Transverse colon (tissue), 4 donors: ENCODE data around the gene MYH13. TPM values are rescaled to one million over a fixed set of nuclear protein-coding genes. Genes with fewer than 3 reads are reported as not detected.

Experiments
- DNase-seq: peaks from one replicate; pipeline ENCODE4 v3.0.0-alpha.2; 2019
- H3K27ac ChIP-seq, 4 donors: fragments of 200-600 bp; sonication (generic); 2 replicates each; pipeline ENCODE4 v1.5.1; 2016 to 2018; ENCODE audit warnings: inconsistent platforms in 4 of 4
- H3K27me3 ChIP-seq: fragments of 200-600 bp; sonication (generic); 2 replicates; pipeline ENCODE4 v1.5.1; 2017; ENCODE audit warnings: inconsistent platforms
- H3K36me3 ChIP-seq, 4 donors: fragments of 200-600 bp; sonication (generic); 2 replicates each; pipeline ENCODE4 v1.5.1; 2017 to 2019; ENCODE audit warnings: inconsistent platforms in 4 of 4
- H3K4me1 ChIP-seq, 4 donors: fragments of 200-600 bp; sonication (generic); 2 replicates each; pipeline ENCODE4 v1.5.1; 2017 to 2020; ENCODE audit warnings: inconsistent platforms in 4 of 4
- H3K4me3 ChIP-seq, 4 donors: fragments of 200-600 bp; sonication (generic); 1 replicate in 1 of 4; 2 replicates in 3 of 4; pipeline versions ENCODE4 v1.5.1 to v1.6.1; 2017 to 2019; ENCODE audit warnings: inconsistent platforms in 4 of 4
- H3K9me3 ChIP-seq, 2 donors: fragments of 200-600 bp; sonication (generic); 2 replicates each; pipeline ENCODE4 v1.5.1; 2017 to 2019; ENCODE audit warnings: inconsistent platforms in 2 of 2
- EP300 ChIP-seq: sonication (generic); formaldehyde crosslinking; IDR thresholded peaks from one replicate; pipeline ENCODE4 v1.6.1; 2017; ENCODE audit warnings: antibody characterized with exemption, low read depth
- POLR2A ChIP-seq: fragments of 450-650 bp; IDR thresholded peaks from one replicate; pipeline ENCODE4 v1.6.1; 2016; ENCODE audit warnings: antibody characterized with exemption, mild to moderate bottlenecking, moderate library complexity
- POLR2AphosphoS5 ChIP-seq, 3 donors: sonication (generic); formaldehyde crosslinking; IDR thresholded peaks; one replicate each; pipeline ENCODE4 v1.6.1; 2016; ENCODE audit warnings: antibody characterized with exemption in 3 of 3
- WGBS, 2 donors: methylation state at CpG; one replicate each; pipeline ENCODE4 v1.1.5; 2018; ENCODE audit warnings: low coverage in 1 of 2; 5-methylcytosine and 5-hydroxymethylcytosine counted together
- in situ Hi-C, 4 donors: fragments of 200-750 bp; cut with MboI; loops; one replicate each; pipeline versions ENCODE4 v1.15.0 to v1.15.1; 2017; ENCODE audit warnings: low sequenced_read_pairs in 3 of 4, low pct_ligation_motif_present in 1 of 4, low pct_unique_long_range_greater_than_20kb in 1 of 4
- intact Hi-C: fragments of 100-400 bp; cut with DNase I; formaldehyde crosslinking; loops from one replicate; pipeline ENCODE4 v1.15.1; 2023; ENCODE audit warnings: low total_unique reads
- total RNA-seq, 4 donors: library from RNA; depleted of rRNA; stranded (reverse); fragments of >200 nt; gene quantifications; one replicate each; pipeline ENCODE4 v1.1.0, GENCODE V29; 2016
- TF ChIP-seq, protein P1 (sequence below), 5 experiments: fragments of 200-600 bp in 3 of 5; fragments of 450-650 bp in 2 of 5; sonication (generic) in 3 of 5; IDR thresholded peaks; 1 replicate in 2 of 5; 2 replicates in 3 of 5; pipeline ENCODE4 v1.5.1; 2016 to 2017; ENCODE audit warnings: antibody characterized with exemption in 5 of 5, inconsistent platforms in 3 of 5, mild to moderate bottlenecking in 2 of 5, moderate library complexity in 1 of 5

The MYH13 gene
- total RNA-seq, 4 donors from 2014 or later = 0.14 to 2.6 (median 0.16) TPM; not detected in 1

DNA sequence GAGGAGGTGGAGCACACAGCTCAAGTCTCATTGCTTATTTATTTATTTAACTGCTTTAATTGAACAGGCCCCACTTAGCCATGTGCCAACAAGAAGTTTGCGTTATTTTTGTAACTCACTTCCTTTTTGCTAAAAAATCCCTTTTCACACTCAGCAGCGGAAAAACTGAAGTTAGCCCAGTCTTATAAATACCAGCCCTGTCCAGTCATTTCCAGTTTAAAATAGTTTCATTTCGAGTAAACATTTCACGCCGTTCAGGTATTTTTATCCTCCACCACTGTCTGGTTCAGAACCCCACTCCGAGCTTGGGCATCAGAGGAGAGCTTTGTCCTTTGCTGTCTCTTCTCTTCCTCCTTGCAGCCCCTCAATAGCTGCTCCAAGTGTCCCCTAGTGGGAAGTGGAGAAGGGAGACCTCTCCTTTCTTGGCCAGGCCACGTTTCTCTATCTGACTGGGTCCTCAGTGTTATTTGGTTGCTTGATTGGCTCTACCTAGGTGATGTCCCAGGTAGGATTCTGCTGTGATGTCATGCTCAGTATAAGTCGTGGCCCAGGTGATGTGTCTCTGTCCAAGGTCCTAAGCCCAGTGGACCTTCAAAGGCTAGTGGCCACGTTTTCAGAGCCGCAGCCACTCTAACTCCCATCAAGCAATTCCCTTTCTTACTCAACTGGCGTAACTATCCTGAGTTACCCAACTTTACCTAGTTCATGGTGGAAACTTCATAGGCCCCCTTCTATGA is 121.4 kb downstream of the MYH13 start:
- H3K36me3 ChIP-seq = no peaks in the 10 kb centered on the region
- H3K4me1 ChIP-seq = no peaks in the 10 kb centered on the region
- H3K27ac ChIP-seq = no peak overlapping the region
- no peak overlapping the region for H3K4me3 ChIP-seq
- in situ Hi-C loops (no loop called here), intact Hi-C loops (loop anchor here (10.0 kb wide), 1 partner anchor 1703 kb away; no protein-coding TSS in a partner anchor)
- DNase-seq = no peak
- 40 to 63% methylated on average over 8 to 11 of the region's 11 CpGs for WGBS, 2 donors
- H3K9me3 ChIP-seq = no peaks in the 10 kb centered on the region
- H3K27me3 ChIP-seq = no peaks in the 10 kb centered on the region
- no peak for TF ChIP-seq EP300
- no peak for TF ChIP-seq POLR2AphosphoS5 (IDR thresholded peaks at IDR 0.05)
- TF ChIP-seq, protein P1, sequence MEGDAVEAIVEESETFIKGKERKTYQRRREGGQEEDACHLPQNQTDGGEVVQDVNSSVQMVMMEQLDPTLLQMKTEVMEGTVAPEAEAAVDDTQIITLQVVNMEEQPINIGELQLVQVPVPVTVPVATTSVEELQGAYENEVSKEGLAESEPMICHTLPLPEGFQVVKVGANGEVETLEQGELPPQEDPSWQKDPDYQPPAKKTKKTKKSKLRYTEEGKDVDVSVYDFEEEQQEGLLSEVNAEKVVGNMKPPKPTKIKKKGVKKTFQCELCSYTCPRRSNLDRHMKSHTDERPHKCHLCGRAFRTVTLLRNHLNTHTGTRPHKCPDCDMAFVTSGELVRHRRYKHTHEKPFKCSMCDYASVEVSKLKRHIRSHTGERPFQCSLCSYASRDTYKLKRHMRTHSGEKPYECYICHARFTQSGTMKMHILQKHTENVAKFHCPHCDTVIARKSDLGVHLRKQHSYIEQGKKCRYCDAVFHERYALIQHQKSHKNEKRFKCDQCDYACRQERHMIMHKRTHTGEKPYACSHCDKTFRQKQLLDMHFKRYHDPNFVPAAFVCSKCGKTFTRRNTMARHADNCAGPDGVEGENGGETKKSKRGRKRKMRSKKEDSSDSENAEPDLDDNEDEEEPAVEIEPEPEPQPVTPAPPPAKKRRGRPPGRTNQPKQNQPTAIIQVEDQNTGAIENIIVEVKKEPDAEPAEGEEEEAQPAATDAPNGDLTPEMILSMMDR (IDR thresholded peaks at IDR 0.05) = no peak
- TF ChIP-seq POLR2A = no peak

Other genes starting within 250 kb of the MYH13 start
- gene GAS7, start 174.4 kb downstream of the MYH13 start, total RNA-seq = 10 to 100 TPM in 3 of 4 donors, 1 to 10 TPM in 1; 9.2 to 59.1 (median 15.2) TPM
- not detected for gene MYH8, start 48.9 kb upstream of the MYH13 start, total RNA-seq
- gene MYH4, start 96.6 kb upstream of the MYH13 start, total RNA-seq = not detected
- gene MYH1, start 145.5 kb upstream of the MYH13 start, total RNA-seq = 1 to 10 TPM in 1 of 4 donors, under 1 TPM in 1, not detected in 2; 0.16 to 1.6 TPM
- under 1 TPM in 1 of 4 donors, not detected in 3; 0.68 TPM for gene MYH2, start 176.7 kb upstream of the MYH13 start, total RNA-seq